ENCODE results near the gene RBM28.

Gene RBM28

GRCh38 chr7:128278366-128278765 lies 65.3 kb downstream of the RBM28 start:
- Histone ChIP-seq H3K4me3 (ENCODE audit: low read length) (no peak overlapping the region), H3K4me1 (ENCODE audit: control insufficient read depth, insufficient read depth, low read length) (no peaks in the 10 kb centered on the region), H3K36me3 (ENCODE audit: insufficient read depth, low read length) (no peaks in the 10 kb centered on the region), H3K9me3 (replicated peaks; ENCODE audit: low read length) (peaks cover 3% of the 10 kb centered on the region), H3K4me2 (ENCODE audit: low read length) (no peak overlapping the region), H3K9ac (ENCODE audit: low read depth, low read length) (no peak overlapping the region), H3K27me3 (ENCODE audit: control insufficient read depth, insufficient read depth, low read length) (no peaks in the 10 kb centered on the region)

GRCh38 chr7:128275681-128276080 lies 68.0 kb downstream of the RBM28 start:
- H3K4me1 ChIP-seq (ENCODE audit: control insufficient read depth, insufficient read depth, low read length), result peaks cover 10% of the 10 kb centered on the region
- no peaks in the 10 kb centered on the region for H3K36me3 ChIP-seq (ENCODE audit: insufficient read depth, low read length)
- no peak overlapping the region for H3K4me3 ChIP-seq (ENCODE audit: low read length)
- H3K27me3 ChIP-seq (ENCODE audit: control insufficient read depth, insufficient read depth, low read length), result no peaks in the 10 kb centered on the region
- H3K4me2 ChIP-seq (ENCODE audit: low read length), result no peak overlapping the region
- H3K9me3 ChIP-seq (replicated peaks; ENCODE audit: low read length), result peaks cover 3% of the 10 kb centered on the region
- H3K9ac ChIP-seq (ENCODE audit: low read depth, low read length), result no peak overlapping the region

- no peak overlapping the region for H3K9ac ChIP-seq (ENCODE audit: low read depth, low read length)
- H3K27me3 ChIP-seq (ENCODE audit: control insufficient read depth, insufficient read depth, low read length), result no peaks in the 10 kb centered on the region
- no peak overlapping the region for H3K4me3 ChIP-seq (ENCODE audit: low read length)
- peaks cover 10% of the 10 kb centered on the region for H3K4me1 ChIP-seq (ENCODE audit: control insufficient read depth, insufficient read depth, low read length)
- no peaks in the 10 kb centered on the region for H3K36me3 ChIP-seq (ENCODE audit: insufficient read depth, low read length)
- no peak overlapping the region for H3K4me2 ChIP-seq (ENCODE audit: low read length)
- H3K9me3 ChIP-seq (replicated peaks; ENCODE audit: low read length), result peaks cover 3% of the 10 kb centered on the region
Observed at GRCh38 chr7:128274884-128275603, 68.7 kb downstream of the RBM28 start.

GRCh38 chr7:128274246-128274883 lies 69.3 kb downstream of the RBM28 start:
- no peak overlapping the region for H3K9ac ChIP-seq (ENCODE audit: low read depth, low read length)
- H3K36me3 ChIP-seq (ENCODE audit: insufficient read depth, low read length), result no peaks in the 10 kb centered on the region
- no peak overlapping the region for H3K4me2 ChIP-seq (ENCODE audit: low read length)
- no peaks in the 10 kb centered on the region for H3K9me3 ChIP-seq (replicated peaks; ENCODE audit: low read length)
- H3K4me1 ChIP-seq (ENCODE audit: control insufficient read depth, insufficient read depth, low read length), result peaks cover 10% of the 10 kb centered on the region
- no peak overlapping the region for H3K4me3 ChIP-seq (ENCODE audit: low read length)
- H3K27me3 ChIP-seq (ENCODE audit: control insufficient read depth, insufficient read depth, low read length), result no peaks in the 10 kb centered on the region

GRCh38 chr7:128271942-128272481 lies 71.7 kb downstream of the RBM28 start:
- H3K9ac ChIP-seq (ENCODE audit: low read depth, low read length), result peak overlapping the region; percentile 46

GRCh38 chr7:128271471-128271941 lies 72.2 kb downstream of the RBM28 start:
- Histone ChIP-seq H3K27me3 (ENCODE audit: control insufficient read depth, insufficient read depth, low read length) (no peaks in the 10 kb centered on the region), H3K4me3 (ENCODE audit: low read length) (peak overlapping the region; percentile 48), H3K4me2 (ENCODE audit: low read length) (peak overlapping the region; percentile 63), H3K9me3 (replicated peaks; ENCODE audit: low read length) (no peaks in the 10 kb centered on the region), H3K9ac (ENCODE audit: low read depth, low read length) (peak overlapping the region; percentile 46), H3K4me1 (ENCODE audit: control insufficient read depth, insufficient read depth, low read length) (peaks cover 24% of the 10 kb centered on the region), H3K36me3 (ENCODE audit: insufficient read depth, low read length) (no peaks in the 10 kb centered on the region)

More at GRCh38 chr7:128271942-128272481, 71.7 kb downstream of the RBM28 start:
- H3K27me3 ChIP-seq (ENCODE audit: control insufficient read depth, insufficient read depth, low read length), result no peaks in the 10 kb centered on the region
- peak overlapping the region; percentile 63 for H3K4me2 ChIP-seq (ENCODE audit: low read length)
- H3K4me1 ChIP-seq (ENCODE audit: control insufficient read depth, insufficient read depth, low read length), result peaks cover 19% of the 10 kb centered on the region
- no peaks in the 10 kb centered on the region for H3K9me3 ChIP-seq (replicated peaks; ENCODE audit: low read length)
- H3K4me3 ChIP-seq (ENCODE audit: low read length), result peak overlapping the region; percentile 48
- H3K36me3 ChIP-seq (ENCODE audit: insufficient read depth, low read length), result no peaks in the 10 kb centered on the region

- H3K36me3 ChIP-seq (ENCODE audit: insufficient read depth, low read length), result no peaks in the 10 kb centered on the region
- H3K4me1 ChIP-seq (ENCODE audit: control insufficient read depth, insufficient read depth, low read length), result peaks cover 25% of the 10 kb centered on the region
- no peak overlapping the region for H3K9ac ChIP-seq (ENCODE audit: low read depth, low read length)
- H3K4me3 ChIP-seq (ENCODE audit: low read length), result no peak overlapping the region
- H3K9me3 ChIP-seq (replicated peaks; ENCODE audit: low read length), result no peaks in the 10 kb centered on the region
- H3K4me2 ChIP-seq (ENCODE audit: low read length), result peak overlapping the region; percentile 63
- no peaks in the 10 kb centered on the region for H3K27me3 ChIP-seq (ENCODE audit: control insufficient read depth, insufficient read depth, low read length)
Observed at GRCh38 chr7:128270826-128271272, 72.9 kb downstream of the RBM28 start.

- H3K9ac ChIP-seq (ENCODE audit: low read depth, low read length), result no peak overlapping the region
- no peak overlapping the region for H3K4me2 ChIP-seq (ENCODE audit: low read length)
- H3K9me3 ChIP-seq (replicated peaks; ENCODE audit: low read length), result no peaks in the 10 kb centered on the region
- peaks cover 25% of the 10 kb centered on the region for H3K4me1 ChIP-seq (ENCODE audit: control insufficient read depth, insufficient read depth, low read length)
- no peaks in the 10 kb centered on the region for H3K27me3 ChIP-seq (ENCODE audit: control insufficient read depth, insufficient read depth, low read length)
- H3K36me3 ChIP-seq (ENCODE audit: insufficient read depth, low read length), result no peaks in the 10 kb centered on the region
- H3K4me3 ChIP-seq (ENCODE audit: low read length), result no peak overlapping the region
Observed at GRCh38 chr7:128268233-128268632, 75.5 kb downstream of the RBM28 start.

GRCh38 chr7:128267595-128267924 lies 76.1 kb downstream of the RBM28 start:
- H3K4me1 ChIP-seq (ENCODE audit: control insufficient read depth, insufficient read depth, low read length), result peaks cover 25% of the 10 kb centered on the region
- H3K4me2 ChIP-seq (ENCODE audit: low read length), result peak overlapping the region; percentile 79
- H3K9ac ChIP-seq (ENCODE audit: low read depth, low read length), result peak overlapping the region; percentile 61
- peak overlapping the region; percentile 55 for H3K4me3 ChIP-seq (ENCODE audit: low read length)
- no peaks in the 10 kb centered on the region for H3K36me3 ChIP-seq (ENCODE audit: insufficient read depth, low read length)
- H3K27me3 ChIP-seq (ENCODE audit: control insufficient read depth, insufficient read depth, low read length), result no peaks in the 10 kb centered on the region
- no peaks in the 10 kb centered on the region for H3K9me3 ChIP-seq (replicated peaks; ENCODE audit: low read length)

- peaks cover 25% of the 10 kb centered on the region for H3K4me1 ChIP-seq (ENCODE audit: control insufficient read depth, insufficient read depth, low read length)
- H3K27me3 ChIP-seq (ENCODE audit: control insufficient read depth, insufficient read depth, low read length), result no peaks in the 10 kb centered on the region
- no peaks in the 10 kb centered on the region for H3K36me3 ChIP-seq (ENCODE audit: insufficient read depth, low read length)
- peak overlapping the region; percentile 55 for H3K4me3 ChIP-seq (ENCODE audit: low read length)
- H3K4me2 ChIP-seq (ENCODE audit: low read length), result peak overlapping the region; percentile 79
- peak overlapping the region; percentile 61 for H3K9ac ChIP-seq (ENCODE audit: low read depth, low read length)
- H3K9me3 ChIP-seq (replicated peaks; ENCODE audit: low read length), result no peaks in the 10 kb centered on the region
Observed at GRCh38 chr7:128266883-128267594, 76.7 kb downstream of the RBM28 start.

- H3K9me3 ChIP-seq (replicated peaks; ENCODE audit: low read length), result no peaks in the 10 kb centered on the region
- peak overlapping the region; percentile 55 for H3K4me3 ChIP-seq (ENCODE audit: low read length)
- H3K4me2 ChIP-seq (ENCODE audit: low read length), result peak overlapping the region; percentile 79
- H3K9ac ChIP-seq (ENCODE audit: low read depth, low read length), result peak overlapping the region; percentile 61
- H3K27me3 ChIP-seq (ENCODE audit: control insufficient read depth, insufficient read depth, low read length), result no peaks in the 10 kb centered on the region
- H3K36me3 ChIP-seq (ENCODE audit: insufficient read depth, low read length), result no peaks in the 10 kb centered on the region
- peaks cover 22% of the 10 kb centered on the region for H3K4me1 ChIP-seq (ENCODE audit: control insufficient read depth, insufficient read depth, low read length)
Observed at GRCh38 chr7:128266529-128266882, 77.2 kb downstream of the RBM28 start.
